HL-60/S4 treated with retinoic acid at 250 ng/mL for 4 days and 3 days (cell line): ENCODE data around the gene ORAI2.

Experiments
- in situ Hi-C: fragments of 300-500 bp; cut with MboI; formaldehyde crosslinking; loops from 2 replicates; pipeline ENCODE4 v1.7.0; 2022; ENCODE audit warnings: low sequenced_read_pairs

ORAI2 gene

GRCh38 chr7:102413091-102413490, 20.3 kb upstream of the ORAI2 start:
- in situ Hi-C loops: no loop called here

- in situ Hi-C loops: no loop called here
Observed at GRCh38 chr7:102413611-102414010, 19.8 kb upstream of the ORAI2 start.

GRCh38 chr7:102415685-102416225, 17.6 kb upstream of the ORAI2 start:
- in situ Hi-C loops: no loop called here

DNA sequence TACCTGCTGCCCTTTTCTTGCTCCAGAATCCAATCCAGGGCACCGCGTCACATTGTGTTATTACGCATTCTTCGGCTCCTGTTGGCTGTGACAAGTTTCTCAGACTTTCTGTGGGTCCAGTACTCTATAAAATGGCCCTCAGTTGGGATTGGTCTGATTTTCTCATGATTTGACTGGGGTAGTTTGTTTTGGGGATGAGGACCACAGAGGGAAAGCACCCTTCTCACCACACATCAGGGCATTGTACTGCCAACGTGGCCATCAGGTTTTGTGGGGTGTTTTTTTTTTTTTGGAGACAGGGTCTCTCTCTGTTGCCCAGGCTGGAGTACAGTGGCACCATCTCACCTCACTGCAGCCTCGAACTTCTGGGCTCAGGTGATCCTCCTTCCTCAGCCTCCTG, 17.0 kb upstream of the ORAI2 start:
- in situ Hi-C loops: no loop called here

DNA sequence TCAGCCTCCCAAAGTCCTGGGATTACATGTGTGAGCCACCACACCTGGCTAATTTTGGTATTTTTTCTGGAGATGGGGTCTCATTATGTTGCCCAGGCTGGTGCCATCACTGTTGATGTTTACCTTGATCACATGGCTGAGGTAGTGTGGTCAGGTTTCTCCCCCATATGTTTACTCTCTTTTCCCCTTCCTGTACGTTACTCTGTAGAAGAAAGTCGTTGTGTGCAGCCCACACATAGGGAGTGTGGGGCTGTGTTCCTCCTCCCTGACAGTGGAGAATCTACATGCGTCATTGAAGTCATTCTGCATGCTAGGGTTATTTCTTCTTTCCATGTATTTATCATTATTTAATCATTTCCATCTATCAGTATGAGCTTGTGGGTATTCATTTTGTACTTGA, 16.3 kb upstream of the ORAI2 start:
- in situ Hi-C loops: no loop called here

- in situ Hi-C loops: no loop called here
Observed at GRCh38 chr7:102418592-102418991, 14.8 kb upstream of the ORAI2 start.

DNA sequence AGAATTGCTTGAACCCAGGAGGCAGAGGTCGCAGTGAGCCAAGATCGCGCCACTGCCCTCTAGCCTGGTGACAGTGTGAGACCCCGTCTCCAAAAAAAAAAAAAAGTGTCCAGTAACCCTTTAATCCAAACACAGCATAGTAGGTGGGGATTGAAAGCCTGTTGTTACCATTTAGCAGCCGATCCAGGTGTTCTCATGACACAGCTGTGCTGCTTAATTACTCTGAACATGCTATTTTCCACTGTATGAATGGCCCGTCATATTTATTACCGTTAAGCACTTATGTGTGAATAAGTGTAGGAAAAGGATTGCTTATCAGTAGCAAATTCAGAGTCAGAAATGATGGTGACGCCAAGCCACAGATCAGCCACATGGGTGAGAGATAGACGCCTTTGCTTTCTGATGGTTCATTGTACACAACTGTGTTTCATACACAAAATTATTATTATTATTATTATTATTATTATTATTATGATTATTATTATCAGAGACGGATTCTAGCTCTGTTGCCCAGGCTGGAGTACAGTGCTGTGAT, 11.6 kb upstream of the ORAI2 start:
- in situ Hi-C loops: no loop called here

DNA sequence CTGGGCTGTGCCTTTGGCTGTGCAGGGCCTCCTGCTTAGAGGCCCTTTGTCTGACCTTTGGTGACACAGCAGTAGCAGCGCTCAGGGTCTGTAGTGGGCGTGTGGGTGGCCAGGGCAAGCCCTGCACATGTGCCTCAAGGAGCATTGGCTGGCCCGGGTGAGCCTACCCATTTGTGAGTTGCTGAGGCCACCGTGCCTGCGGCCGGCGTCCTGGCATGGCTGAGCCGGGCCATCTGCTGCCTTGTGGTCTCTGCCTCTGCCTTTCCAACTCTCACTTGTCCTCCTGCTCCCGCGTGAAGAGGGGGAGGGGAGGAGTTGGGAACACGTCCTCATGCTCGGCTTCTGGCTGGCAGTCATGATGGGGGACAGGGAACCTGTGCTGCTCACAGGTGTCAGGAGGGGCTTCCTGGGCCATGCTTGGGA, 9.2 kb upstream of the ORAI2 start:
- in situ Hi-C loops: no loop called here

DNA sequence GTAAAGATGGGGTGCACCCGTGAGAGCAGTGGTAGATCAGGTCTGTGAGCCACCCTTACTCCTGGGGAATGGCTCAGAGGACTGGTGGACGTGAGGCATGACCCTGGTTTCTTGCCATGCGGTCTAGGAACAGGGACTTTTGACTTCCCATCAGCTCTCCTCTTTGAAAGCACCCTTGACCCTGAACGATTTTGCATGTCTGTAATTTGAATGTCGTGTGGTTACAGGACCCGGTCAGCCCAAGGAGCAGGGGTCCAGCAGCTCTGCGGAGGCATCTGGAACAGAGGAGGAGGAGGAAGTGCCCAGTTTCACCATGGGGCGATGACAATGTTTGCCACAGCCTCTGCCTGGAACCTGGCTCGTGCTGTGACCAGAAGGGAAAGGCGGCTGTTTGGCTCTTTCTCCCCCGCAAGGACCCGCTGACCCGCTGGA, 8.6 kb upstream of the ORAI2 start:
- in situ Hi-C loops: no loop called here

- in situ Hi-C loops: no loop called here
Observed at GRCh38 chr7:102425639-102426267, 7.6 kb upstream of the ORAI2 start.

DNA sequence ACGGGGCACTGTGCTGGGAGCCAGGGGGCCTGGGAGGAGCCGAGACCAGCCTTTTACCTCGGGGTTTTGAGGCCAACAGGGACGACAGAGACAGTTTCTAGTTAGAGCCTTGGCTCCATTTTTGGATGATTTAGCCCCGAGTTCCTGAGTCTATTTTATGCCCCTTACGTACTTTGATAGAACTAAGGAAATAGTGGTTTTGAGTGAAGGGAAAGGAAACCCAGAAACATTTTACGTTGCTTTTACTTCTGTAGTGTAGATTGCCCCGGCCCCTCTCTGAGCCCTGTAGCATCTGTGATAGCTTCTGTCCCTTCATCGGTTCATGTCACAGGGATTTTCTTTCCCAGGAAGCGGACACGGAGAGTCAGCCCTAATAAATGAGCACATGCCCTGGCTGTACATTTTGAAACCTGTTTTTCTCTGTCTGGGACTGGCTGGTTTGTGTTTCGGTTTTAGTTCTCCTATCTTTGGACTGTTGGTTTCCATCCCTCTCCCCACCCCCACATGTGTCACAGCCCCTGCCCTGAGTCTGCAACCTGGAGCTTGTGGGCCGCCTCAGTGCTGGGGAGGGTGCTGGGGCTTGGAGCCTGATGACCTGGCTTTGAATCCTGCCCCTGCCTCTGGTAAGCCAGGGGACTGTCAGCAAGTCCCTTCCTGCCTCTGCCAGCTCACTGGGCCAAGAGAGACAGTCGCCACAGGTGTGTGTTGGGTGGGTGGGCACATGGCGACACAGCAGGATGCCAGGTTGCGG, 6.9 kb upstream of the ORAI2 start:
- in situ Hi-C loops: no loop called here

- in situ Hi-C loops: no loop called here
Observed at GRCh38 chr7:102427019-102427405, 6.4 kb upstream of the ORAI2 start.

- in situ Hi-C loops: no loop called here
Observed at GRCh38 chr7:102429141-102429899, 4.1 kb upstream of the ORAI2 start.

DNA sequence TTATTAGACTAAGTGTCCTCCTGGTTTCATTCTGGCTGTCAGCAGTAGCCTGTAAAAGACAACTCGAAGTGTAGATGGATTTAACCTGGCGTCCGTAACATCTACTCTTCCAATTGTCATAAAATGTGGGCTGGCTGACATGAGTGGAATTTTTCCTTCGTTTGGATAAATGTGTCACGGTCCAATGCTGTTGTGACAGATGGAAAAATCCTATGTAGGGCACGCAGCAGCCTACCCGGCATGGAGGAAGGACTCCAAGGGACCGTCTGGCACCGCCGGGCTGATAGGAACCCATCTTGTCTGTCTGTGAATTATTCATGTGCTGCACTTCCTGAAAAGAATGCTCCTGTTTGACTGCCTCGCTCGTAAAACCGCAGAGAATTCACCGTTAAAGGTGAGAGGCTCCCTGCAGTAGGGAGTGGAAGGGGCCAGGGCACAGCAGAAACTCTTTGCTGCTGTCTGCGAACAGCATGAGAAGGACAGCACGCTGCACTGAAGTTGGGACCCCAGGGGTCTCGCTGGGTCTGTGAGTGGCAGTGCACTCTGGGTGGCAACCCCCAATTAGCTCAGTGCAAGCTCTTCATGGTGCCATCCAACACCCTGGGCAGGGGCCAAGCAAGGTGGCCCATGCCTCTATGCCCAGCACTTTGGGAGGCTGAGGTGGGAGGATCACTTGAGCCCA, 1.6 kb upstream of the ORAI2 start:
- in situ Hi-C loops: no loop called here

DNA sequence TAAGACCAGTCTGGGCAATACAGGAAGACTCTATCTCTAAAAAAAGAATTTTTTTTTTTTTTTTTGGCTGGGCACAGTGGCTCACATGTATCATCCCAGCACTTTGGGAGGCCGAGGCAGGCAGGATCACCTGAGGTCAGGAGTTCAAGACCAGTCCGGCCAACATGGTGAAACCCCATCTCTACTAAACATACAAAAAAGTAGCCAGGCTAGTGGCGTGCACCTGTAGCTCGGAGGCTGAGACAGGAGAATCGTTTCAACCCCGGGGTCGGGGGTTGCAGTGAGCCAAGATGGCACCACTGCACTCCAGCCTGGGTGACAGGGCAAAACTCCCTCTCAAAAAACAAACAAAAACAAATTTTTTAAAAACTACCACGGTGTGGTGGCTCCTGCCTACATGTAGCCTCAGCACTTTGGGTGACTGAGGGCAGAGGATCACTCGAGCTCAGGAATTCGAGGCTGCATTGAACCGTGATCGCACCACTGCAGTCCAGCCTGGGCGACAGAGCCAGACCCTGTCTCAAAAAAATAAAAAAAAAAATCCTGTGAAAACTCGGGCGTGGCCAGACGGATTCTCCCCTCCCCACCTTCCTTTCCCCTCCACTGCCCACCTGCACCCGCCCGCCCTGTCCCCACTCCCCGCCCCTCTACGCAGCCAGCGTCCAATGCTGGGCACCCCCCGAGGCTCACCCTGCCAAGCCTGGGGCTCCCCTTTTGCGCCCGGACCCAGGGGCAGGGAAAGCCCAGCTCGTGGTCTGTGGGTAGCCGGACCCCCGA, 745 bp upstream of the ORAI2 start:
- in situ Hi-C loops: no loop called here

GRCh38 chr7:102434039-102434486, 688 bp downstream of the ORAI2 start:
- in situ Hi-C loops: no loop called here

DNA sequence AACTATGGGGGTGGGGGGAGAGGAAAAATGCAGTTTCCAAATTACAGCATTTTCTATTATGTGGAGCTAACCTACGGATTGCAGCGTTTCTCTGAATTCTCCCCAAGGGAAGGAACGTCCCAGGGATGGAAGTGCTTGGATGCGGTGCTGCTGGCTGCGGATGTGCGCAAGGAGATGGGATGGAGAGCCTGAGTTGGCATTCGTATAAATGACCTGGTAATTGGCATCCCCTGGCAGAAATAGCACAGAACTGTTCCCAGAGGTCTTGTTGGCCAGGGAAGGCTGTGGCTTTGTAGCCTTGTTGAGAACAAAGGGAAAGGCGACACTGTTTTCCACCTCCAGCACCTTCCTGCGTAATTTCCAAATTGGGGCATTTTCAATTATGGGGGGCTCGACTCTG, 2.7 kb downstream of the ORAI2 start:
- in situ Hi-C loops: no loop called here

DNA sequence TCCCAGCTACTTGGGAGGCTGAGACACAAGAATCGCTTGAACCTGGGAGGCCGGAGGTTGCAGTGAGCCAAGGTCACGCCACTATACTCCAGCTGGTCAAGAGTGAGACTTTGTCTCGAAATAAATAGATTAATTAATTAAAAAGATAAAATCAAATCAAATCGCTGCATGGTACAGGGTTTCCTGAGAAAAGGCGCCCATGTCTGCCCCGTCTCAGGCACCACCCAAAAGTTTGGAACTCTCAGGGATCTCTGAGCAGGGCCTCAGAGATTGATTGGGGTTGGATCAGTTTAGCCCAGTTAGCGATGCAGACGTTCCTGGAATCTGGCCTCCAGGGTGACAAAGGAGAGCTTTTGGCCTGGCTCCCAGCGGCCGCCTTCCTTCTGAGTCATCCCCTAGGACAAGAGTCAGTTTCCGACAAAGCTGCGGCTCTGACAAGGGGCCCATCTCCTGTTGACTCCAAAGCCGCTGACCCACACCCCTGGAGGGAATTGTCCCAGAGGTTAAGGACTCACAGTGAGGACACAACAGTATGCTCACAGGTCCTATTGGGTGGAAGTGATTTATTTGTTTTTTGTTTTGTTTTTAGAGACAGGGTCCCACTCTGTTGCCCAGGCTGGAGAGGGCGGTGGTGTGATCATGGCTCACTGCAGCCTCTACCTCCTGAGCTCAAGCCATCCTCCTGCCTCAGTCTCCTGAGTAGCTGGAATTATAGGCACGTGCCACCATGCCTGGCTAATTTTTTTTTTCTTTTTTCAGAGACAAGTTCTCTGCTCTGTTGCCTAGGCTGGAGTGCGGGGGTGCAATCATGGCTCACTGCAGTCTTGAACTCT, 6.8 kb downstream of the ORAI2 start:
- in situ Hi-C loops: no loop called here
